RKO (cell line): ENCODE data around the gene LOXHD1.

ENCODE experiments used
- DNase-seq: peaks from one replicate; pipeline ENCODE4 v3.0.0-alpha.2; 2016; ENCODE audit warnings: low spot score

The LOXHD1 gene

GRCh38 chr18:46672062-46672970 is 15.3 kb upstream of the LOXHD1 start:
- no peak for DNase-seq

GRCh38 chr18:46668694-46669093 is 11.7 kb upstream of the LOXHD1 start:
- no peak for DNase-seq

GRCh38 chr18:46668135-46668534 is 11.1 kb upstream of the LOXHD1 start:
- DNase-seq: no peak

GRCh38 chr18:46663539-46663938 is 6.5 kb upstream of the LOXHD1 start:
- no peak for DNase-seq

- no peak for DNase-seq
These were observed 4.1 kb upstream of the LOXHD1 start for GRCh38 chr18:46660957-46661749.

- no peak for DNase-seq
These were observed 2.5 kb upstream of the LOXHD1 start for GRCh38 chr18:46659484-46659883.

GRCh38 chr18:46656326-46657114 is 500 bp downstream of the LOXHD1 start:
- DNase-seq: no peak

GRCh38 chr18:46652372-46652771 is 4.6 kb downstream of the LOXHD1 start:
- no peak for DNase-seq

GRCh38 chr18:46650681-46651080 is 6.3 kb downstream of the LOXHD1 start:
- DNase-seq: no peak

- DNase-seq: no peak
These were observed 7.8 kb downstream of the LOXHD1 start for GRCh38 chr18:46649071-46649862.

- no peak for DNase-seq
These were observed 10.6 kb downstream of the LOXHD1 start for GRCh38 chr18:46646468-46646867.

GRCh38 chr18:46642561-46642960 is 14.5 kb downstream of the LOXHD1 start:
- no peak for DNase-seq

- no peak for DNase-seq
These were observed 15.1 kb downstream of the LOXHD1 start for GRCh38 chr18:46641917-46642316.

GRCh38 chr18:46639386-46639785 is 17.6 kb downstream of the LOXHD1 start:
- DNase-seq: no peak

- DNase-seq: no peak
These were observed 20.9 kb downstream of the LOXHD1 start for GRCh38 chr18:46636040-46636630.

- DNase-seq: peak; percentile 83
These were observed 24.5 kb downstream of the LOXHD1 start for GRCh38 chr18:46632401-46633071.

- DNase-seq: no peak
These were observed 26.0 kb downstream of the LOXHD1 start for GRCh38 chr18:46630991-46631390.

- peak; percentile 32 for DNase-seq
These were observed 26.9 kb downstream of the LOXHD1 start for GRCh38 chr18:46630160-46630559.

- no peak for DNase-seq
These were observed 27.7 kb downstream of the LOXHD1 start for GRCh38 chr18:46629361-46629760.

- no peak for DNase-seq
These were observed 28.8 kb downstream of the LOXHD1 start for GRCh38 chr18:46628206-46628605.
